Metanephros (tissue), 1 donor: ENCODE results near the gene ENTREP3. TPM values are rescaled to one million over a fixed set of nuclear protein-coding genes. Genes with fewer than 3 reads are reported as not detected.

Experiments used
- total RNA-seq: library from RNA; depleted of rRNA; stranded (reverse); fragments of >200 nt; gene quantifications from one replicate; pipeline ENCODE4 v1.2.3, GENCODE V29; 2014

ENTREP3 gene
- 12.8 TPM for total RNA-seq

GRCh38 chr1:155255243-155256007 is at the start of gene ENTREP3:
Gene ENTREP3, minus strand, starts transcription at chr1:155255483. Its CDS starts 606 bp downstream, at chr1:155254877.

GRCh38 chr1:155301342-155301841 is 46.1 kb upstream of the ENTREP3 start, which contains the start of gene PKLR:
Gene PKLR, minus strand, starts transcription at chr1:155301438. Its CDS starts 43 bp downstream, at chr1:155301395.

GRCh38 chr1:155277070-155277901 is 22.0 kb upstream of the ENTREP3 start, which contains the start of gene HCN3:
Gene HCN3, plus strand, starts transcription at chr1:155277463. Its CDS starts 128 bp downstream, at chr1:155277591.

GRCh38 chr1:155273343-155274245 is 18.3 kb upstream of the ENTREP3 start, which contains the start of gene CLK2:
Gene CLK2, minus strand, starts transcription at chr1:155273504. Its CDS starts 2,527 bp downstream, at chr1:155270977.

GRCh38 chr1:155261852-155262673 is 6.8 kb upstream of the ENTREP3 start, which contains the start of gene SCAMP3:
Gene SCAMP3, minus strand, starts transcription at chr1:155262360. Its CDS starts 209 bp downstream, at chr1:155262151.

GRCh38 chr1:155208541-155209311 is 46.6 kb downstream of the ENTREP3 start, which contains the start of gene MTX1:
Gene MTX1, plus strand, starts transcription at chr1:155208695. Its CDS starts 110 bp downstream, at chr1:155208805.

GRCh38 chr1:155207806-155208540 is 47.3 kb downstream of the ENTREP3 start, which contains the start of gene THBS3:
Gene THBS3, minus strand, starts transcription at chr1:155207897. Its CDS starts 21 bp downstream, at chr1:155207876.

Other genes with a start within 250 kb of the ENTREP3 start
- 0.53 TPM for gene DCST2, start 221.7 kb downstream of the ENTREP3 start, total RNA-seq
- not detected for gene DCST1, start 221.7 kb downstream of the ENTREP3 start, total RNA-seq
- gene ADAM15, start 204.2 kb downstream of the ENTREP3 start, total RNA-seq = 49.9 TPM
- 11.8 TPM for gene EFNA4, start 191.7 kb downstream of the ENTREP3 start, total RNA-seq
- 6.0 TPM for gene EFNA3, start 176.6 kb downstream of the ENTREP3 start, total RNA-seq
- gene EFNA1, start 127.6 kb downstream of the ENTREP3 start, total RNA-seq = 74.2 TPM
- gene SLC50A1, start 119.6 kb downstream of the ENTREP3 start, total RNA-seq = 33.7 TPM
- 33.9 TPM for gene DPM3, start 115.0 kb downstream of the ENTREP3 start, total RNA-seq
- gene KRTCAP2, start 82.2 kb downstream of the ENTREP3 start, total RNA-seq = 80.7 TPM
- gene TRIM46, start 81.6 kb downstream of the ENTREP3 start, total RNA-seq = 2.3 TPM
- 27.5 TPM for gene THBS3, start 47.6 kb downstream of the ENTREP3 start, total RNA-seq
- 41.6 TPM for gene MTX1, start 46.8 kb downstream of the ENTREP3 start, total RNA-seq
- gene SCAMP3, start 6.9 kb upstream of the ENTREP3 start, total RNA-seq = 45.5 TPM
- gene CLK2, start 18.0 kb upstream of the ENTREP3 start, total RNA-seq = 63.5 TPM
- 4.6 TPM for gene HCN3, start 22.0 kb upstream of the ENTREP3 start, total RNA-seq
- gene PKLR, start 46.0 kb upstream of the ENTREP3 start, total RNA-seq = 3.3 TPM
- gene FDPS, start 53.4 kb upstream of the ENTREP3 start, total RNA-seq = 111 TPM
- gene RUSC1, start 65.4 kb upstream of the ENTREP3 start, total RNA-seq = 27.9 TPM